Astrocyte of the spinal cord (primary cell): ENCODE data around the gene RPUSD1.

Experiments used
- DNase-seq: peaks from one replicate; pipeline ENCODE4 v3.0.0; 2011; ENCODE audit warnings: low read depth, low spot score
- H3K4me3 ChIP-seq: 2 replicates; pipeline ENCODE4 v1.5.1; 2011; ENCODE audit warnings: low read depth, mild to moderate bottlenecking, low read length, moderate library complexity
- in situ Hi-C: cut with HindIII; loops from 2 replicates; pipeline ENCODE4 v1.10.0; 2017; ENCODE audit warnings: low sequenced_read_pairs
- TF ChIP-seq, protein P1 (sequence below): IDR thresholded peaks from 2 replicates; pipeline ENCODE4 v1.5.1; 2012; ENCODE audit warnings: low read depth, mild to moderate bottlenecking, low read length, inconsistent platforms

The RPUSD1 gene

DNA sequence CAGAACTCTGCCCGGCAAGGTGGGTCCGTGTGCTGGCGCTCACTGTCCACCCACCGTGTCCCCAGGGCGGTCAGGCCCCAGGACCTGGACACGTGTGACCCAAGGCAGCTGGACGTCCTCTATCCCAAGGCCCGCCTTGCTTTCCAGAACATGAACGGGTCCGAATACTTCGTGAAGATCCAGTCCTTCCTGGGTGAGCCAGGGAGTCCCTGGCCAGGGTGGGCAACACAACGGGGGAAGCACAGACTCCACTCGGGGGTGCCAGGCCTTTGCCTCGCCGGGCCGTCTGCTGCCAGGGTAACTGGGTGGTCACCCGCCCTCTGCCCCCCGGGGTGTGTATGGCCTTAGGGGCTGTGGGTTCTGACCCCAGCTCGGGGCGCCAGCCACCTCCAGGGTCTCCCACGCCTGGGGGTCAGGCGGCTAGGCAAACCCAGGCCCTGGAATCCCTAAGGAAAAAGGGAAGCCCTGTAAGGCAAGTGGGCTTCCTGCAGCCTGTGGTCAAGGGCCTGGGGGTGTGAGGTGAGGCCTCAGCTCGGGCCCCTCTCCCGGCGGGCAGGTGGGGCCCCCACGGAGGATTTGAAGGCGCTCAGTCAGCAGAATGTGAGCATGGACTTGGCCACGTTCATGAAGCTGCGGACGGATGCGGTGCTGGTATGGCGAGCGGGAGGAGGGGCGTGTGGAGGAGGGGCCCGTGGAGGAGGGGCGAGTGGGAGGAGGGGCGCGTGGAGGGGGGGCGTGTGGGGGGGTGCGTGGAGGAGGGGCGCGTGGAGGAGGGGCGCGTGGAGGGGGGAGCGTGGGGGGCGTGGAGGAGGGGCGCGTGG is 21.2 kb downstream of the RPUSD1 start:
- H3K4me3 ChIP-seq, result no peak overlapping the region
- in situ Hi-C loops, result no loop called here
- TF ChIP-seq, protein P1, sequence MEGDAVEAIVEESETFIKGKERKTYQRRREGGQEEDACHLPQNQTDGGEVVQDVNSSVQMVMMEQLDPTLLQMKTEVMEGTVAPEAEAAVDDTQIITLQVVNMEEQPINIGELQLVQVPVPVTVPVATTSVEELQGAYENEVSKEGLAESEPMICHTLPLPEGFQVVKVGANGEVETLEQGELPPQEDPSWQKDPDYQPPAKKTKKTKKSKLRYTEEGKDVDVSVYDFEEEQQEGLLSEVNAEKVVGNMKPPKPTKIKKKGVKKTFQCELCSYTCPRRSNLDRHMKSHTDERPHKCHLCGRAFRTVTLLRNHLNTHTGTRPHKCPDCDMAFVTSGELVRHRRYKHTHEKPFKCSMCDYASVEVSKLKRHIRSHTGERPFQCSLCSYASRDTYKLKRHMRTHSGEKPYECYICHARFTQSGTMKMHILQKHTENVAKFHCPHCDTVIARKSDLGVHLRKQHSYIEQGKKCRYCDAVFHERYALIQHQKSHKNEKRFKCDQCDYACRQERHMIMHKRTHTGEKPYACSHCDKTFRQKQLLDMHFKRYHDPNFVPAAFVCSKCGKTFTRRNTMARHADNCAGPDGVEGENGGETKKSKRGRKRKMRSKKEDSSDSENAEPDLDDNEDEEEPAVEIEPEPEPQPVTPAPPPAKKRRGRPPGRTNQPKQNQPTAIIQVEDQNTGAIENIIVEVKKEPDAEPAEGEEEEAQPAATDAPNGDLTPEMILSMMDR, result no peak
- DNase-seq, result no peak

DNA sequence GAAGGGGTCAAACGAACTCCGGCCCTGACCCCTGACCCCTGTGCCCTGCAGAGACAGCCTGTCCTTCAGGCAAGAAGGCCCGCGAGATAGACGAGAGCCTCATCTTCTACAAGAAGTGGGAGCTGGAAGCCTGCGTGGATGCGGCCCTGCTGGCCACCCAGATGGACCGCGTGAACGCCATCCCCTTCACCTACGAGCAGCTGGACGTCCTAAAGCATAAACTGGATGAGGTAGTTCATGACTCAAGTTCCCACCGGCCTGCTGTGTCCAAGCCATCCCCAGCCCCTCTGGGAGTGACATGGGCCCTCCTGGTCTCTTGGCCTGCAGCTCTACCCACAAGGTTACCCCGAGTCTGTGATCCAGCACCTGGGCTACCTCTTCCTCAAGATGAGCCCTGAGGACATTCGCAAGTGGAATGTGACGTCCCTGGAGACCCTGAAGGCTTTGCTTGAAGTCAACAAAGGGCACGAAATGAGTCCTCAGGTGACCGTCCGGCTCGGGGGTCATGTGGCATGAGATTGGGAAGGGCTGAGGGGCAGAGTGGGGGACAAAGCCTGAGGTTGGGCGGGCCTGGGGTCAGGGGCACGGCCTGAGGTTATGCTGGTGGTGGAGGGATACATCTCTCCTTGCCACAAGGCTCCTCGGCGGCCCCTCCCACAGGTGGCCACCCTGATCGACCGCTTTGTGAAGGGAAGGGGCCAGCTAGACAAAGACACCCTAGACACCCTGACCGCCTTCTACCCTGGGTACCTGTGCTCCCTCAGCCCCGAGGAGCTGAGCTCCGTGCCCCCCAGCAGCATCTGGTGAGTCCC is 22.0 kb downstream of the RPUSD1 start:
- TF ChIP-seq, protein P1, result no peak
- no peak for DNase-seq
- in situ Hi-C loops, result no loop called here
- H3K4me3 ChIP-seq, result no peak overlapping the region

DNA sequence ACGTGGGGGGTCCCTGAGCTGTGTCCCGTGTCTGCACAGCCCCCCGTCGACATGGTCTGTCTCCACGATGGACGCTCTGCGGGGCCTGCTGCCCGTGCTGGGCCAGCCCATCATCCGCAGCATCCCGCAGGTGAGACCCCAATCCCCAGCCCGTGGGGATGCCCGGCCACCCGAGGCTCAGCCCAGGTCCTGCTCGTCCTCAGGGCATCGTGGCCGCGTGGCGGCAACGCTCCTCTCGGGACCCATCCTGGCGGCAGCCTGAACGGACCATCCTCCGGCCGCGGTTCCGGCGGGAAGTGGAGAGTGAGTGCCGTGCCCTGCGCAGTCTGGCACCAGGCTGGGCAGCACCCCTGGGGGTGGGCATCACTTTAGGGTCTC is 22.7 kb downstream of the RPUSD1 start:
- DNase-seq, result no peak
- TF ChIP-seq, protein P1, result no peak
- H3K4me3 ChIP-seq, result no peak overlapping the region
- in situ Hi-C loops, result no loop called here

DNA sequence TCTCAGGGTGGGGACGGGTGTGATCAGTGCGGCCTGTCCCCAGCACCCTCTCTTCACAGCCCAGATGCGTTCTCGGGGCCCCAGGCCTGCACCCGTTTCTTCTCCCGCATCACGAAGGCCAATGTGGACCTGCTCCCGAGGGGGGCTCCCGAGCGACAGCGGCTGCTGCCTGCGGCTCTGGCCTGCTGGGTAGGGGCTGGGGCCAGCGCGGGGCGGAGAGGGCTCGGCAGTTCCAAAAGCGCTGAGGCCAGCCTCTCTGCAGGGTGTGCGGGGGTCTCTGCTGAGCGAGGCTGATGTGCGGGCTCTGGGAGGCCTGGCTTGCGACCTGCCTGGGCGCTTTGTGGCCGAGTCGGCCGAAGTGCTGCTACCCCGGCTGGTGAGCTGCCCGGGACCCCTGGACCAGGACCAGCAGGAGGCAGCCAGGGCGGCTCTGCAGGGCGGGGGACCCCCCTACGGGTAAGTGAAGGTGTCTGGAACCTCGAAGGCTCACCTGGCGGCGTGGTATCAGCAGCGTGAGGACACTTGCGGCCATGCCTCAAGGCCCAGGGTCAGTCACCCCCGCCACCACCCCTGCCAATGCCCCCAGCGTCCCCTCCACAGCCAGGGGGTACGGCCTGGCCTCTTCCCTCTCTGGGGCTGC is 23.2 kb downstream of the RPUSD1 start:
- in situ Hi-C loops, result no loop called here

DNA sequence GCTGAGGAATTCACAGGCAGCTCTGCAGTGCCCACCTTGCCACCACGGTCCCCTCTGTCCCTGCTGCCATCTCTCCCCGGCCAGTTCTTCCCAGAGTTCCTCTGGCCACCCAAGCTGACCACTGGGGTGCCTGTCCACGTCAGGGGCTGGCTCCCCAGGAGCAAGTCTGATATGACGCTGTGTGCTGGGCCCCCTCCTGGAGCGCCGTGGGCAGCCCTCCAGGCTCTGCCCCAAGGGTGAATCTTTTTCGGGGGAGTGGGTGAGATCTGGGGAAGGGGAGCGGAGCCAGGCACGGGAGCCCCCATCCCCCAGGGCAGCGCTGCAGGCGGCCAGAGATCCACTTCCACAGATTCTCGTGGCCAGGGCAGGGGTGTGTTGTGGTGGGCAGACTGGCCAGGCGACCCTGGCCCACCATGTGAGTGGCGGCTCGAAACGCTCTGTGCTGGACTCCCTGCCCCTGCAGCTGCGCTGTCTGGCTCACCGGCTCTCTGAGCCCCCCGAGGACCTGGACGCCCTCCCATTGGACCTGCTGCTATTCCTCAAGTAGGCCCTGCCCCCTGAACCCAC is 23.9 kb downstream of the RPUSD1 start:
- TF ChIP-seq, protein P1, result no peak
- in situ Hi-C loops, result no loop called here
- DNase-seq, result no peak
- no peak overlapping the region for H3K4me3 ChIP-seq

More for the DNA sequence above, 23.2 kb downstream of the RPUSD1 start:
- H3K4me3 ChIP-seq, result no peak overlapping the region
- no peak for DNase-seq
- TF ChIP-seq, protein P1, result no peak
